Measurements from ENCODE around the gene APBB2.

GRCh38 chr4:41197996-41198395 is 16.3 kb downstream of the APBB2 start:
- TF ChIP-seq CTCF (IDR thresholded peaks at IDR 0.05) (no peak), EP300 (IDR thresholded peaks at IDR 0.05) (no peak), POLR2A (IDR thresholded peaks at IDR 0.05) (no peak), POLR2AphosphoS5 (IDR thresholded peaks at IDR 0.05) (no peak)
